Stimulated activated naive CD4-positive, alpha-beta T cell (primary cell): ENCODE measurements around the gene ALDH3B2.
"Not testable (repeated sequence)": the region's sequence is repeated elsewhere in the genome, so short reads cannot be mapped to it uniquely, and the experiment has no call there.

Source experiments
- DNase-seq, 6 experiments: peaks; one replicate each; lab custom pipeline; 2025; lab: John Stamatoyannopoulos, UW

Gene ALDH3B2

GRCh38 chr11:67642173-67643120, 32.0 kb downstream of the ALDH3B2 start:
- DNase-seq = no peak

- no peak for DNase-seq
Measured at GRCh38 chr11:67641338-67642172, 32.9 kb downstream of the ALDH3B2 start.

- no peak for DNase-seq
Measured at GRCh38 chr11:67640758-67641337, 33.6 kb downstream of the ALDH3B2 start.

- DNase-seq = peak in 5 of 6 experiments; percentile 12 to 39 (median 15)
Measured at GRCh38 chr11:67640021-67640757, 34.2 kb downstream of the ALDH3B2 start.

GRCh38 chr11:67639438-67639859, 35.0 kb downstream of the ALDH3B2 start, which contains the start of gene TBX10:
Gene TBX10, minus strand, starts transcription at chr11:67639763. Its CDS starts 291 bp downstream, at chr11:67639472.
- DNase-seq = no peak

GRCh38 chr11:67638535-67639437, 35.6 kb downstream of the ALDH3B2 start:
- no peak for DNase-seq

- not testable (repeated sequence) for DNase-seq
Measured at GRCh38 chr11:67637441-67637840, 37.0 kb downstream of the ALDH3B2 start.

GRCh38 chr11:67636962-67637361, 37.5 kb downstream of the ALDH3B2 start:
- DNase-seq = no peak

GRCh38 chr11:67635231-67635521, 39.2 kb downstream of the ALDH3B2 start:
- DNase-seq = no peak

GRCh38 chr11:67634366-67635230, 39.8 kb downstream of the ALDH3B2 start:
- DNase-seq = no peak

- DNase-seq = no peak
Measured at GRCh38 chr11:67633758-67634365, 40.6 kb downstream of the ALDH3B2 start.

GRCh38 chr11:67632982-67633755, 41.3 kb downstream of the ALDH3B2 start:
- no peak for DNase-seq

- DNase-seq = no peak
Measured at GRCh38 chr11:67632175-67632981, 42.0 kb downstream of the ALDH3B2 start.

GRCh38 chr11:67631853-67632174, 42.6 kb downstream of the ALDH3B2 start:
- no peak for DNase-seq

- no peak for DNase-seq
Measured at GRCh38 chr11:67631411-67631810, 43.0 kb downstream of the ALDH3B2 start.

- no peak for DNase-seq
Measured at GRCh38 chr11:67630943-67631331, 43.5 kb downstream of the ALDH3B2 start.

- peak; percentile 90 to 99 (median 95) for DNase-seq
Measured at GRCh38 chr11:67630228-67630942, 44.0 kb downstream of the ALDH3B2 start.
